HEK293T (cell line): ENCODE measurements around the gene XIRP2.

Source experiments
- BHLHE40 ChIP-seq: fragments of 450-650 bp; IDR thresholded peaks from 2 replicates; pipeline ENCODE4 v1.6.1; 2016; ENCODE audit warnings: mild to moderate bottlenecking, moderate library complexity, borderline replicate concordance
- SP1 ChIP-seq: fragments of 450-650 bp; IDR thresholded peaks from 2 replicates; pipeline ENCODE4 v1.6.1; 2017

GRCh38 chr2:166984188-166984587 is 95.9 kb downstream of the XIRP2 start:
- TF ChIP-seq SP1, result no peak
- TF ChIP-seq BHLHE40, result no peak
